HG02763 (cell line): ENCODE measurements around the gene NHERF2.

Source experiments
- ATAC-seq: cut with Tn5 transposase; IDR thresholded peaks from one replicate; pipeline ENCODE4 v1.9.1; 2021; ENCODE audit warnings: mild to moderate bottlenecking, moderate library complexity; ENCODE audit not compliant: unreplicated experiment

Gene NHERF2

GRCh38 chr16:2038382-2039231, 11.9 kb downstream of the NHERF2 start:
- ATAC-seq = no peak

GRCh38 chr16:2039274-2040031, 12.8 kb downstream of the NHERF2 start:
- ATAC-seq = no peak

- ATAC-seq = no peak
Measured at GRCh38 chr16:2040041-2040786, 13.5 kb downstream of the NHERF2 start.

- no peak for ATAC-seq
Measured at GRCh38 chr16:2040787-2041522, 14.3 kb downstream of the NHERF2 start.

- ATAC-seq = no peak
Measured at GRCh38 chr16:2042171-2042985, 15.7 kb downstream of the NHERF2 start.

- no peak for ATAC-seq
Measured at GRCh38 chr16:2042986-2043666, 16.4 kb downstream of the NHERF2 start.

GRCh38 chr16:2043667-2044451, 17.2 kb downstream of the NHERF2 start:
- no peak for ATAC-seq

GRCh38 chr16:2044541-2044940, 17.8 kb downstream of the NHERF2 start:
- no peak for ATAC-seq

- no peak for ATAC-seq
Measured at GRCh38 chr16:2045965-2046892, 19.5 kb downstream of the NHERF2 start.

- ATAC-seq = no peak
Measured at GRCh38 chr16:2046893-2047329, 20.2 kb downstream of the NHERF2 start.

GRCh38 chr16:2047330-2048115, 20.8 kb downstream of the NHERF2 start, which contains the start of the genes NTHL1 and TSC2:
NTHL1 (minus strand) TSS chr16:2047834; CDS start chr16:2047823, 11 bp downstream.
TSC2 (plus strand) TSS chr16:2047985; CDS start chr16:2048616, 631 bp downstream.
- peak; percentile 92 for ATAC-seq

- ATAC-seq = peak; percentile 1
Measured at GRCh38 chr16:2048116-2048543, 21.4 kb downstream of the NHERF2 start.

GRCh38 chr16:2053211-2053610, 26.5 kb downstream of the NHERF2 start:
- ATAC-seq = no peak

- no peak for ATAC-seq
Measured at GRCh38 chr16:2053897-2054296, 27.2 kb downstream of the NHERF2 start.

GRCh38 chr16:2054543-2055245, 28.0 kb downstream of the NHERF2 start:
- no peak for ATAC-seq

GRCh38 chr16:2056077-2056476, 29.4 kb downstream of the NHERF2 start:
- no peak for ATAC-seq
